HG02678 (cell line): ENCODE results near the gene PSMG3.
"Not testable (repeated sequence)": the region's sequence is repeated elsewhere in the genome, so short reads cannot be mapped to it uniquely, and the experiment has no call there.

Source experiments
- ATAC-seq: cut with Tn5 transposase; IDR thresholded peaks from one replicate; pipeline ENCODE4 v1.9.1; 2021; ENCODE audit warnings: mild to moderate bottlenecking, moderate library complexity; ENCODE audit not compliant: unreplicated experiment

Gene PSMG3

GRCh38 chr7:1536455-1536742, 33.4 kb downstream of the PSMG3 start:
- no peak for ATAC-seq

- no peak for ATAC-seq
These were observed 34.0 kb downstream of the PSMG3 start for GRCh38 chr7:1535701-1536454.

GRCh38 chr7:1535100-1535458, 34.8 kb downstream of the PSMG3 start:
- ATAC-seq, result no peak

- no peak for ATAC-seq
These were observed 35.3 kb downstream of the PSMG3 start for GRCh38 chr7:1534330-1535099.

GRCh38 chr7:1533547-1534329, 36.1 kb downstream of the PSMG3 start:
- no peak for ATAC-seq

GRCh38 chr7:1533255-1533546, 36.6 kb downstream of the PSMG3 start:
- no peak for ATAC-seq

GRCh38 chr7:1532456-1533254, 37.2 kb downstream of the PSMG3 start:
- ATAC-seq, result no peak

- ATAC-seq, result no peak
These were observed 37.8 kb downstream of the PSMG3 start for GRCh38 chr7:1531979-1532455.

GRCh38 chr7:1531263-1531978, 38.4 kb downstream of the PSMG3 start:
- peak; percentile 32 for ATAC-seq

- ATAC-seq, result peak; percentile 21
These were observed 38.9 kb downstream of the PSMG3 start for GRCh38 chr7:1530946-1531262.

- ATAC-seq, result no peak
These were observed 40.3 kb downstream of the PSMG3 start for GRCh38 chr7:1529383-1530116.

GRCh38 chr7:1526271-1526754, 43.5 kb downstream of the PSMG3 start:
- ATAC-seq, result no peak

- no peak for ATAC-seq
These were observed 44.4 kb downstream of the PSMG3 start for GRCh38 chr7:1525409-1525808.

- ATAC-seq, result no peak
These were observed 46.0 kb downstream of the PSMG3 start for GRCh38 chr7:1523844-1524243.

- no peak for ATAC-seq
These were observed 46.6 kb downstream of the PSMG3 start for GRCh38 chr7:1523208-1523607.

- ATAC-seq, result no peak
These were observed 48.4 kb downstream of the PSMG3 start for GRCh38 chr7:1521456-1521855.

- ATAC-seq, result no peak
These were observed 49.1 kb downstream of the PSMG3 start for GRCh38 chr7:1520539-1521234.

- not testable (repeated sequence) for ATAC-seq
These were observed 50.4 kb downstream of the PSMG3 start for GRCh38 chr7:1519322-1519922.
